Measurements from ENCODE around the gene TSC22D2. TPM values are rescaled to one million over a fixed set of nuclear protein-coding genes. Genes with fewer than 3 reads are reported as not detected.

Gene TSC22D2
- total RNA-seq, 4 donors from 2014 or later: 13.0 to 60.4 (median 16.7) TPM

DNA sequence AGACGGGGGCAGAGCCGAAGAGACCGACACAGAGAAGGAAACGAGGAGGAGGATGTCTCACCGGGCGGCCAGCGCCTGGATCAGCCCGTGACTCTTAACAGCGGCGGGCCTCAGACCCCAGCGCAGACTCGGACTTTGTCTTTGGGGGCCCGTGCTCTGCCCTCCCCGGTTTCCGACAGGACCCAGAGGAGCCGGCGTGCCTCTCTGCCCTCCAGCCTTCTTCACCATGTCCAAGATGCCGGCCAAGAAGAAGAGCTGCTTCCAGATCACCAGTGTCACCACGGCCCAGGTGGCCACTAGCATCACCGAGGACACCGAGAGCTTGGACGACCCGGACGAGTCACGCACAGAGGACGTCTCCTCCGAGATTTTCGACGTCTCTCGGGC lies 1.0 kb downstream of the TSC22D2 start:
- TF ChIP-seq POLR2A (IDR thresholded peaks at IDR 0.05): no peak
- TF ChIP-seq, protein P1, sequence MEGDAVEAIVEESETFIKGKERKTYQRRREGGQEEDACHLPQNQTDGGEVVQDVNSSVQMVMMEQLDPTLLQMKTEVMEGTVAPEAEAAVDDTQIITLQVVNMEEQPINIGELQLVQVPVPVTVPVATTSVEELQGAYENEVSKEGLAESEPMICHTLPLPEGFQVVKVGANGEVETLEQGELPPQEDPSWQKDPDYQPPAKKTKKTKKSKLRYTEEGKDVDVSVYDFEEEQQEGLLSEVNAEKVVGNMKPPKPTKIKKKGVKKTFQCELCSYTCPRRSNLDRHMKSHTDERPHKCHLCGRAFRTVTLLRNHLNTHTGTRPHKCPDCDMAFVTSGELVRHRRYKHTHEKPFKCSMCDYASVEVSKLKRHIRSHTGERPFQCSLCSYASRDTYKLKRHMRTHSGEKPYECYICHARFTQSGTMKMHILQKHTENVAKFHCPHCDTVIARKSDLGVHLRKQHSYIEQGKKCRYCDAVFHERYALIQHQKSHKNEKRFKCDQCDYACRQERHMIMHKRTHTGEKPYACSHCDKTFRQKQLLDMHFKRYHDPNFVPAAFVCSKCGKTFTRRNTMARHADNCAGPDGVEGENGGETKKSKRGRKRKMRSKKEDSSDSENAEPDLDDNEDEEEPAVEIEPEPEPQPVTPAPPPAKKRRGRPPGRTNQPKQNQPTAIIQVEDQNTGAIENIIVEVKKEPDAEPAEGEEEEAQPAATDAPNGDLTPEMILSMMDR (IDR thresholded peaks at IDR 0.05): no peak
- intact Hi-C loops (cut with DNase I; ENCODE audit: low total_unique reads): no loop called here
- WGBS, 2 donors: 0% methylated on average over 17 to 30 of the region's 30 CpGs
- no peak for DNase-seq (ENCODE audit: low spot score in 2 of 2)
- H3K4me3 ChIP-seq (ENCODE audit: low read depth, poor library complexity, severe bottlenecking): peak overlapping the region; percentile 90

DNA sequence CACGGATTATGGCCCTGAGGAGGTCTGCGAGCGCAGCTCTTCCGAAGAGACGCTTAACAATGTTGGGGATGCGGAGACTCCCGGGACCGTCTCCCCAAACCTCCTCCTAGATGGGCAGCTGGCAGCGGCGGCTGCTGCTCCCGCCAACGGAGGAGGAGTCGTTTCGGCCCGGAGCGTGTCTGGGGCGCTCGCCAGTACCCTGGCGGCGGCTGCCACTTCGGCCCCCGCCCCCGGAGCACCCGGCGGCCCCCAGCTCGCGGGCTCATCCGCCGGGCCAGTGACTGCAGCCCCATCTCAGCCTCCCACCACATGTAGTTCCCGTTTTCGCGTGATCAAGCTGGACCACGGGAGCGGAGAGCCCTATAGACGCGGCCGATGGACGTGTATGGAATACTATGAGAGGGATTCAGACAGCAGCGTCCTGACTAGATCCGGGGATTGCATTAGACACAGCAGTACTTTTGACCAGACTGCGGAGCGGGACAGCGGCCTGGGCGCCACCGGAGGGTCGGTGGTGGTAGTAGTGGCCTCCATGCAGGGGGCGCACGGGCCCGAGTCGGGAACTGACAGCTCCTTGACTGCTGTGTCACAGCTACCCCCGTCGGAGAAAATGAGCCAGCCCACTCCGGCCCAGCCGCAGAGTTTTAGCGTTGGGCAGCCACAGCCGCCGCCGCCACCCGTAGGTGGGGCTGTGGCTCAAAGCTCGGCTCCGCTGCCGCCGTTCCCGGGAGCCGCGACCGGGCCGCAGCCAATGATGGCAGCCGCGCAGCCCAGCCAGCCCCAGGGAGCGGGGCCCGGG lies 1.6 kb downstream of the TSC22D2 start:
- no peak for TF ChIP-seq POLR2A (IDR thresholded peaks at IDR 0.05)
- TF ChIP-seq, protein P1 (IDR thresholded peaks at IDR 0.05): peak in 1 of 3 donors; percentile 73
- peak; percentile 68 to 95 for DNase-seq (ENCODE audit: low spot score in 2 of 2)
- intact Hi-C loops (cut with DNase I; ENCODE audit: low total_unique reads): loop anchor here (10.0 kb wide), 1 partner anchor 85 kb away; no protein-coding TSS in a partner anchor
- WGBS, 2 donors: 0 to 1% methylated on average over 34 to 36 of the region's 72 CpGs
- H3K4me3 ChIP-seq (ENCODE audit: low read depth, poor library complexity, severe bottlenecking): peak overlapping the region; percentile 90

DNA sequence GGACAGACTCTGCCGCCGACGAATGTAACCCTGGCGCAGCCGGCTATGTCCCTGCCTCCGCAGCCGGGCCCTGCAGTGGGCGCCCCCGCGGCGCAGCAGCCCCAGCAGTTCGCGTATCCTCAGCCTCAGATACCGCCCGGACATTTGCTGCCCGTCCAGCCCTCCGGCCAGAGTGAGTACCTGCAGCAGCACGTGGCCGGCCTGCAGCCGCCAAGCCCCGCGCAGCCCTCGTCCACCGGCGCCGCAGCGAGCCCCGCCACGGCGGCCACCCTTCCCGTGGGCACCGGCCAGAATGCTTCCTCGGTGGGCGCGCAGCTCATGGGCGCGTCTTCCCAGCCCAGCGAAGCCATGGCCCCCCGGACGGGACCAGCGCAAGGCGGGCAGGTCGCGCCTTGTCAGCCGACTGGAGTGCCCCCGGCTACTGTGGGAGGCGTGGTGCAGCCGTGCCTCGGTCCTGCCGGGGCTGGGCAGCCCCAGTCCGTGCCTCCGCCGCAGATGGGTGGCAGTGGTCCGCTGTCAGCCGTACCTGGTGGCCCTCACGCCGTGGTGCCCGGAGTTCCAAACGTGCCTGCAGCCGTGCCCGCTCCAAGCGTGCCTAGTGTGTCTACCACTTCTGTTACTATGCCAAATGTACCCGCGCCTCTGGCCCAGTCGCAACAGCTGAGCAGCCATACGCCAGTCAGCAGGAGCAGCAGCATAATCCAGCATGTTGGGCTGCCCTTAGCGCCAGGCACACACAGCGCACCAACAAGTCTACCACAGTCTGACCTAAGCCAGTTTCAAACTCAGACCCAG lies 2.4 kb downstream of the TSC22D2 start:
- peak; percentile 29 to 90 for DNase-seq (ENCODE audit: low spot score in 2 of 2)
- intact Hi-C loops (cut with DNase I; ENCODE audit: low total_unique reads): loop anchor here (10.0 kb wide), 1 partner anchor 84 kb away; no protein-coding TSS in a partner anchor
- 0 to 1% methylated on average over 3 to 23 of the region's 68 CpGs for WGBS, 2 donors
- peak overlapping the region; percentile 90 for H3K4me3 ChIP-seq (ENCODE audit: low read depth, poor library complexity, severe bottlenecking)
- TF ChIP-seq POLR2A (IDR thresholded peaks at IDR 0.05): no peak
- TF ChIP-seq, protein P1 (IDR thresholded peaks at IDR 0.05): no peak

DNA sequence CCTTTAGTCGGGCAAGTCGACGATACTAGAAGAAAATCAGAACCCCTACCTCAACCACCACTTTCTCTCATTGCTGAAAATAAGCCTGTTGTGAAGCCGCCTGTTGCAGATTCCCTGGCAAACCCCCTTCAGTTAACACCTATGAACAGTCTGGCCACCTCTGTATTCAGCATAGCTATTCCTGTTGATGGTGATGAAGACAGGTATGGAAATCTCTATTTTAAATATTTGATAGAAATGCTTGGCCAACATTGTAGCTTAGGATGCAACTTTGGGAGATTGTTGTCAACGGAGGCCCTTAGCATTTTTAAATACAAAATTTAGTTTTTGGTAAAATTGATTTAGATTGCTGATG lies 3.0 kb downstream of the TSC22D2 start:
- intact Hi-C loops (cut with DNase I; ENCODE audit: low total_unique reads): loop anchor here (10.0 kb wide), 1 partner anchor 84 kb away; no protein-coding TSS in a partner anchor
- TF ChIP-seq, protein P1 (IDR thresholded peaks at IDR 0.05): no peak
- no peak for TF ChIP-seq POLR2A (IDR thresholded peaks at IDR 0.05)
- 2 to 4% methylated on average over 5 of the region's 5 CpGs for WGBS, 2 donors
- H3K4me3 ChIP-seq (ENCODE audit: low read depth, poor library complexity, severe bottlenecking): peak overlapping the region; percentile 90
- DNase-seq (ENCODE audit: low spot score in 2 of 2): no peak

DNA sequence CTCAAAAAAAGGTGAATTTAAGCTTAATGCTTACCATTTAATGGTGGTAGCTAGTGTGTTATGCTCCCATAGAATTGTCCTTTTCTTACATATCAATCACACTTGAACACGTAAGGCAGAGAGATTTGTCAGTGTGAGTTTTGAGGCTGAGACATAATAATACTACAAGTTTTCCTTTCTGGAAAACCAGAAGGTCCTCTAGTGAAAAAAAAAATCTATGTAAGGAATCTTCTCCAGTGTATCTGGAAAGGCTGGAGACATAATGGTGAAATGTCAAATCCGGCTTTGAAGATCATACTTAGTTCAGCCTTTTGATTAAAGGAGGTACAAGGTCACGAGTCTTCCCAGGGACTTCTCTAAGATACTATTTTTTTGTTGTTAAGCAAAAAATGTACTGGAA lies 3.4 kb downstream of the TSC22D2 start:
- TF ChIP-seq, protein P1 (IDR thresholded peaks at IDR 0.05): no peak
- no peak for TF ChIP-seq POLR2A (IDR thresholded peaks at IDR 0.05)
- 8 to 14% methylated on average over 3 of the region's 3 CpGs for WGBS, 2 donors
- no peak for DNase-seq (ENCODE audit: low spot score in 2 of 2)
- H3K4me3 ChIP-seq (ENCODE audit: low read depth, poor library complexity, severe bottlenecking): no peak overlapping the region
- intact Hi-C loops (cut with DNase I; ENCODE audit: low total_unique reads): loop anchor here (10.0 kb wide), 1 partner anchor 83 kb away; no protein-coding TSS in a partner anchor
